GM21528 (cell line): ENCODE measurements around the gene TXNRD1.
"Not testable (repeated sequence)": the region's sequence is repeated elsewhere in the genome, so short reads cannot be mapped to it uniquely, and the experiment has no call there.

ENCODE experiments used
- ATAC-seq: cut with Tn5 transposase; IDR thresholded peaks from one replicate; pipeline ENCODE4 v1.9.1; 2021; ENCODE audit warnings: mild to moderate bottlenecking, moderate library complexity; ENCODE audit not compliant: unreplicated experiment, low FRiP score

Gene TXNRD1

GRCh38 chr12:104317538-104318210, 102.1 kb downstream of the TXNRD1 start:
- ATAC-seq, result no peak

GRCh38 chr12:104319028-104319427, 103.4 kb downstream of the TXNRD1 start:
- ATAC-seq, result no peak

- ATAC-seq, result no peak
Observed at GRCh38 chr12:104319918-104320626, 104.5 kb downstream of the TXNRD1 start.

- ATAC-seq, result no peak
Observed at GRCh38 chr12:104320627-104321024, 105.0 kb downstream of the TXNRD1 start.

DNA sequence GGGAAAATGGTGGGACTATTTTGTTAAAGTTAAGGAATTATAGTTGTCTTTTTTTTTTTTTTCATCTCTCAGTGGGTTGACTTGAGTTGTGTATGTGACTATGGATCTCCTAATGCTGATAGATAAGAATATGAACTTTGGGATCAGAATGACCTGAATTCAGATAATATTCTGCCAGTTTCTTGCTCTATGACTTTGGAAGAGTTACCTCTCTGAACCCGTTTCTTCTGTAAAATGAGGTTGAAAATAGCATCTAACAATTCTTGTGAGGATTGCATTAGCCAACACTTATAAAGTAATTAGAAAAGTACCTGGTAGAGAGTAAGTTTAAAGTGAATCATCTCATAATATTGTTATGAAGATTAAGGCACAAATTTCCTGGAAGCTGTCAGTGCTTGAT, 106.4 kb downstream of the TXNRD1 start:
- no peak for ATAC-seq

GRCh38 chr12:104322533-104322932, 107.0 kb downstream of the TXNRD1 start:
- not testable (repeated sequence) for ATAC-seq

- no peak for ATAC-seq
Observed at GRCh38 chr12:104323899-104324298, 108.3 kb downstream of the TXNRD1 start.

- not testable (repeated sequence) for ATAC-seq
Observed at GRCh38 chr12:104328278-104328677, 112.7 kb downstream of the TXNRD1 start.

DNA sequence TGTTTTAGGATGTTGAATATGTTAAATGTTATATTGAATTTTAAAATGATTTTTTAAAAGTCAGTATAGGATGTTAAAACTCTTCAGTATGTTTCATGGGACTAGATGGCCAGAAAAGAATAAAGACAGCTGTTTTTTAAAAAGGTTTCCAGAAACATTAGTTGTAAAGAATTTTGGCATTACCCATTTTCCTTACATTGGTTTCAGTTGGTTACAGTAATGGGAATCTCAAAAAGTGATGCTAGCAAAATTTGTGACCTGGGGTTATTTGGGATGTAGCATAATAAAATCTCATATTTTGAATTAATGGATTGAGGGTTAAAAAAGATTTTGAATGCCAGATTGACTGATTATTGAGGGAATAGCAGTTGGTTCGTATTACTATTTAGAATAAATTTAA, 113.2 kb downstream of the TXNRD1 start:
- ATAC-seq, result no peak

- no peak for ATAC-seq
Observed at GRCh38 chr12:104329707-104330532, 114.3 kb downstream of the TXNRD1 start.

- ATAC-seq, result no peak
Observed at GRCh38 chr12:104331376-104331775, 115.8 kb downstream of the TXNRD1 start.

DNA sequence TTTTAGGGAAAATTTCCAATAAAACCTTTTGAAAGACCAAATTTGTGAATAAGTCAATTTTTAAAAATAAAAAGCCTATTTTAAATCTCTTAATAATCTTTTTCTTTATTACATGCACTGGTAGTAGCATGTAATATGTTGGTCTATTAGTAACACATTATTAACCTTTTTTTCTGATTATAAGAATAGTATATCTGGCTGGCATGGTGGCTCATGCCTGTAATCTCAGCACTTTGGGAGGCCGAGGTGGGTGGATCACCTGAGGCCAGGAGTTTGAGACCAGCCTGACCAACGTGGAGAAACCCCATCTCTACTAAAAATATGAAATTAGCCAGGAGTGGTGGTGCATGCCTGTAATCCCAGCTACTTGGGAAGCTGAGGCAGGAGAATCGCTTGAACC, 116.7 kb downstream of the TXNRD1 start:
- not testable (repeated sequence) for ATAC-seq

GRCh38 chr12:104333692-104334255, 118.2 kb downstream of the TXNRD1 start:
- ATAC-seq, result no peak

- ATAC-seq, result no peak
Observed at GRCh38 chr12:104334581-104334980, 119.0 kb downstream of the TXNRD1 start.

GRCh38 chr12:104336115-104336514, 120.5 kb downstream of the TXNRD1 start:
- no peak for ATAC-seq

GRCh38 chr12:104337030-104337558, 121.5 kb downstream of the TXNRD1 start:
- no peak for ATAC-seq

DNA sequence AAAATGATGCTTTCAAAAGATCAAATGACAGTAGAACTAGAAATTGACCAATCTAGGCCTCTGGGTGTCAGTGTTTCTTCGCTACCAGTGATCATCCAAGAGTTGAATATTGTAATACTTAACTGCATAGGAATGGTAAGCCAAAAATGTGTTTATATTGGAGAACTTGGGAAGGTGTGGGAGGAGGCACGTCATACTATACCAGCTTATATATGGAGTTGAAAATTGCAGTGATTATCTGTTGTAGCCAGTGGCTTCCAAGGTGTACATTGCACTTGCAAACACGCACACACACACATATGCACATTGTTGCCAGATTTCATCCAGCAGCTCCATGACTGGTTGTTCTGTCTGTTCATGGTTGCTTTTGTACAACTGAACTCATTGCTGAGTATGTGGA, 124.1 kb downstream of the TXNRD1 start:
- no peak for ATAC-seq

DNA sequence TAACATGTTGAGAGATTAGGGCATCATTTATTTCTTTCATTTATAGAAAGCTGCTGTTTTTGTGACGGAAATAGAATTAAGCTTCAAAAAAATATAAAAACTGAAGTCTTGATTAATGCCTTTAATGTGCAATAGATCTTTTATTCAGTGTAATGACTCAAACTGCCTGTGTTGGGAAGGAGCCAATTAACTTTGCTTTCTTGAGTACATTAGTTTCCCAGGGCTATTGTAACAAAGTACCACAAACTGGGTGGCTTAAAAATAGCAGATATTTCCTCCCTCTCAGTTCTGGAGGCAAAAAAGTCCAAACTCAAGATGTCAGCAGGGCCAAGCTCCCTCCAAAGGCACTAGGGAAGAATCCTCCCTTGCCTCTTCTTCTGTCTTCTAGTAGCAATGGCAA, 124.6 kb downstream of the TXNRD1 start:
- no peak for ATAC-seq

DNA sequence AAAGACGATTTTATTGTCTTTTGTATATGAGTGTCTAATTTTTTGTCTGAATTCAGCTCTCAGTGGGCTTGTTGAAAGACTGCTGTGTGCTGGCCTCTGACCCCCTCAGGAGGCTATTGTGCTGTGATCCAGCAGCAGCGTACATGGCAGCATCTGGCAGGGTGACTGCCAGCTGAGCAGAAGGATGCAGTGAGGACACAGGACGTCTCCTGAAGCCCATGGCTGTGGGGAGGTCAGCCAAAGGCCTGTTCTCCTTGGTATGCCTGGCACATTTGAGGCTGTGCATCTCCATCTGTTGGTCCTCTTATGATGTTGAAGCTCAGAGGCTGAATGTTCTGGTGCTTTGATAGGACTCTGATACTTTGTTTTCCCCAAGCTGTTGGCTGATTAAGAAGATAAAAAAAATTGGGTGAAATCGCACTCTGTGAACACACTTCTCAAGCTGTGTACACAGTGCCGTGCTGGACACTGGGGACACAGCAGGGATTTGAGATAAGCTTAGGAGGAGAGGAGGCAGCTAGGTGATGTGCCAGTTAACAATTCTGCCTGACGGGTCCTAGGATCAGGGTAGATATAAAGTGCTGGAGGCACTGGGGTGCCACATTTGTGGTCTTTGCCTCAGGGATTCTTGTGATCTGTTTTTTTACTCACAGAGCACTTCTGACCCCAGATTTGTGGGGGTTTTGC, 125.5 kb downstream of the TXNRD1 start:
- ATAC-seq, result no peak

GRCh38 chr12:104342147-104342546, 126.6 kb downstream of the TXNRD1 start:
- ATAC-seq, result no peak
